ENCODE results near the gene GCC1. TPM values are rescaled to one million over a fixed set of nuclear protein-coding genes. Genes with fewer than 3 reads are reported as not detected.

The GCC1 gene
- total and polyA plus RNA-seq, 7 donors, result 7.2 to 19.2 (median 12.2) TPM

- no peak for DNase-seq
- Histone ChIP-seq H3K36me3 (no peaks in the 10 kb centered on the region), H3K4me1 (no peaks in the 10 kb centered on the region), H3K27ac (no peak overlapping the region), H3K4me3 (no peak overlapping the region), H3K9me3 (no peaks in the 10 kb centered on the region), H3K27me3 (no peaks in the 10 kb centered on the region)
- intact Hi-C loops (cut with DNase I), result no loop called here
- WGBS, 2 donors, result 74 to 80% methylated on average over 6 of the region's 6 CpGs
- no peak for TF ChIP-seq POLR2AphosphoS5 (IDR thresholded peaks at IDR 0.05)
- TF ChIP-seq CTCF (IDR thresholded peaks at IDR 0.05), result no peak
- TF ChIP-seq POLR2A (IDR thresholded peaks at IDR 0.05), result no peak
- no peak for TF ChIP-seq EP300 (IDR thresholded peaks at IDR 0.05)
Measured at GRCh38 chr7:127598318-127598717, 12.9 kb upstream of the GCC1 start.

- no peak overlapping the region for H3K27ac ChIP-seq
- intact Hi-C loops (cut with DNase I), result no loop called here
- H3K36me3 ChIP-seq, result peaks cover 8 to 15% (median 9%) of the 10 kb centered on the region in 4 donors
- TF ChIP-seq POLR2A (IDR thresholded peaks at IDR 0.05) (no peak), CTCF (IDR thresholded peaks at IDR 0.05) (no peak), EP300 (IDR thresholded peaks at IDR 0.05) (no peak), POLR2AphosphoS5 (IDR thresholded peaks at IDR 0.05) (no peak)
- no peaks in the 10 kb centered on the region for H3K9me3 ChIP-seq
- DNase-seq, result no peak
- no peak overlapping the region for H3K4me3 ChIP-seq
- WGBS, 2 donors, result 92 to 94% methylated on average over 5 of the region's 5 CpGs
- no peaks in the 10 kb centered on the region for H3K27me3 ChIP-seq
- no peaks in the 10 kb centered on the region for H3K4me1 ChIP-seq
Measured at GRCh38 chr7:127595737-127596136, 10.3 kb upstream of the GCC1 start.

DNA sequence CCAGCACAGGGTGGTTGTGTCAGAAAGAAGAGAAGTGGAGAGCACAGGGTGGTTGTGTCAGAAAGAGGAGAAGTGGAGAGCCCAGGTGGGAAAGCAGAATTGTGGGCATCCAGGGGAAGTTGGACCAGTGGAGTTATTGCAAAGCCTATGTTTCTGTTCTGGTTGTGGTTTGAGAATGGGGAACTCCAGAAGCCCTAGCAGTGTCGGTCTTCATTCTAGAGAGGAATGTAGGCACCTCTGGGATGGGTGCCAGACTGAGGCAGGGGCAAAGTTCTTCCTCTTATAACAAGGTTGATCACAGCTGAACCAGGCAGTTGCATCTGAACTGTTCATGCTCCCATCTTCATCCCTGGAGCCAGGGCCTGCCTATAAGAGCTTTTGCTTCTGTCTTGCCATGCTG lies 9.1 kb upstream of the GCC1 start:
- Histone ChIP-seq H3K4me1 (peaks cover 0 to 6% (median 2%) of the 10 kb centered on the region in 4 donors), H3K36me3 (peaks cover 10 to 26% (median 14%) of the 10 kb centered on the region in 4 donors), H3K27ac (no peak overlapping the region), H3K4me3 (no peak overlapping the region), H3K27me3 (no peaks in the 10 kb centered on the region), H3K9me3 (no peaks in the 10 kb centered on the region)
- DNase-seq, result no peak
- no peak for TF ChIP-seq EP300 (IDR thresholded peaks at IDR 0.05)
- TF ChIP-seq CTCF (IDR thresholded peaks at IDR 0.05), result no peak
- no peak for TF ChIP-seq POLR2AphosphoS5 (IDR thresholded peaks at IDR 0.05)
- no peak for TF ChIP-seq POLR2A (IDR thresholded peaks at IDR 0.05)
- intact Hi-C loops (cut with DNase I), result no loop called here
- WGBS, 2 donors, result 16 to 31% methylated on average over 1 of the region's 1 CpG

DNA sequence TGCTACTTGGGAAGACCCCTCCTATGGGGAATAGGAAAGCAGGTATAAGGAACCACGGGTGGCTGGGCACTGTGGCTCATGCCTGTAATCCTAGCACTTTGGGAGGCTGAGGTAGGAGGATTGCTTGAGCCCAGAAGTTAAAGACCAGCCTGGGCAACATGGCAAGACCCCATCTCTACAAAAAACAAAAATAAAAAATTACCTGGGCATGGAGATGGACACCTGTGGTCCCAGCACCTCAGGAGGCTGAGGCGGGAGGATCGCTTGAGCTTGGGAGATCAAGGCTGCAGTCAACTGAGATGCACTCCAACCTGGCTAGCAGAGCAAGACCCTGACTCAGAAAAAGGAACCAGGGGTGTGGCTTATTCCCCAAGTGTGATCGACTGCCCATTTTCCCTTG lies 7.2 kb upstream of the GCC1 start:
- intact Hi-C loops (cut with DNase I), result no loop called here
- H3K9me3 ChIP-seq, result no peaks in the 10 kb centered on the region
- no peak overlapping the region for H3K4me3 ChIP-seq
- H3K4me1 ChIP-seq, result peaks cover 0 to 18% (median 13%) of the 10 kb centered on the region in 4 donors
- H3K27me3 ChIP-seq, result no peaks in the 10 kb centered on the region
- WGBS, 2 donors, result 79 to 81% methylated on average over 4 of the region's 4 CpGs
- H3K36me3 ChIP-seq, result peaks cover 10 to 26% (median 14%) of the 10 kb centered on the region in 4 donors
- no peak overlapping the region for H3K27ac ChIP-seq
- DNase-seq, result no peak
- TF ChIP-seq POLR2AphosphoS5 (IDR thresholded peaks at IDR 0.05) (no peak), CTCF (IDR thresholded peaks at IDR 0.05) (no peak), EP300 (IDR thresholded peaks at IDR 0.05) (no peak), POLR2A (IDR thresholded peaks at IDR 0.05) (no peak)

DNA sequence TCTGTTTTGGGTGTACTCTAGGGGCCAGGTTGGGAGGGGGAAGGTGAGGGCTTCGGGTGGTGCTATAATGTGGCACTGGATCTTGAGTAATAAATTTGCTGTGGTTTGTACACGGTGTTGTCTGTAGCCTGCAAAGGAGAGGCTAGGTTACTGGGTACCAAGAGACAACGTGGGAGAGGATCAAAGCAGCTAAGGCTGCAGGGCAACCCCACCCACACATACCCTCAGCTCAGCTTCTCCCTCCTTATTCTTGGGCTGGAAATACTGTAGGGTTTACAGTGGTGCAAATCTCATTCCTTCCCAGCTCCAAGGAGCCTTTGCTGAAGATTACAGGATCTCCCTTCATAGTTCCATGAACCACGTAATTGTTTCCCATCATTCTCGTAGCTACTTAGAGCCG lies 6.2 kb upstream of the GCC1 start:
- WGBS, 2 donors, result 83 to 85% methylated on average over 6 of the region's 6 CpGs
- peaks cover 0 to 23% (median 16%) of the 10 kb centered on the region in 4 donors for H3K4me1 ChIP-seq
- H3K4me3 ChIP-seq, result no peak overlapping the region
- no peaks in the 10 kb centered on the region for H3K27me3 ChIP-seq
- TF ChIP-seq POLR2AphosphoS5 (IDR thresholded peaks at IDR 0.05), result no peak
- TF ChIP-seq CTCF (IDR thresholded peaks at IDR 0.05), result no peak
- no peak for TF ChIP-seq EP300 (IDR thresholded peaks at IDR 0.05)
- no peak for TF ChIP-seq POLR2A (IDR thresholded peaks at IDR 0.05)
- no peak overlapping the region for H3K27ac ChIP-seq
- H3K36me3 ChIP-seq, result peaks cover 10 to 26% (median 14%) of the 10 kb centered on the region in 4 donors
- DNase-seq, result no peak
- H3K9me3 ChIP-seq, result no peaks in the 10 kb centered on the region
- intact Hi-C loops (cut with DNase I), result no loop called here

Measured in sigmoid colon (tissue), 7 donors.